ENCODE data around the gene ZBTB7C.

ZBTB7C gene

DNA sequence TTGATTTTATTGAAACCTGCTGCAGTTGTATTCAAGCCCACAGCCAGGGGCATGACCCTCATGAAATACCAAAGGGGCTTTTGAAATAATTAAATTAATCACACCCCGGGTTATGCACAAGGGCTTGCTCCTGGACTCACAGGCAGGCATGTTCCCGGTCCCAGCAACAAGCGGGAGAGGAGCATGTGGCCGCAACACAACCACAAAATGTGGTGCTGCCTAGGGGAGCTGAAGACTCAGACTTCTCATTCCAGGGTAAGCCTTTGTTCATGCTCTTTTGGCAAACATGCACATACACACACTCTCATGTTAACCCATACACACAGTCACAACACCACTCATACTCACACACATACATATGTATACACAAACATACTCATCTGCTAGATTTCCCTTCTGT, 245.1 kb downstream of the ZBTB7C start:
- no peak for DNase-seq (ENCODE audit: low spot score)

DNA sequence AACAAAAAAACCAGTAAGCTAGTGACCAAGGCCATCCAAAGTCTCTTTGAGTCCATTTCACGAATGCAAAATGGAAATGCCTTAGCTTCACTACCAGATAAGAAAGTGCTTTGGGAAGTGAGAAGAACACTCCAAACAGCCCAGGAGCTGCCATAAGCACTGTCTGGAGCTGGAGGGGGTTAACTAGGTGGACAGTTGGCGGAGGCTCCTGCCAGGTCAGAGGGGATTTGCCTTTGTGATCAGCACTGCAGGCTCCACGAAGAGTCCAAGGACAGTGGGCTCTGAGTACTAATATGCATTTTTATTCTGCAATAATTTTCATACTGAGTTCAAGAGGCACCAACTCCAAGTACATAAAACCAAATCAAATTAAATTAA, 245.5 kb downstream of the ZBTB7C start:
- DNase-seq (ENCODE audit: low spot score), result no peak

DNA sequence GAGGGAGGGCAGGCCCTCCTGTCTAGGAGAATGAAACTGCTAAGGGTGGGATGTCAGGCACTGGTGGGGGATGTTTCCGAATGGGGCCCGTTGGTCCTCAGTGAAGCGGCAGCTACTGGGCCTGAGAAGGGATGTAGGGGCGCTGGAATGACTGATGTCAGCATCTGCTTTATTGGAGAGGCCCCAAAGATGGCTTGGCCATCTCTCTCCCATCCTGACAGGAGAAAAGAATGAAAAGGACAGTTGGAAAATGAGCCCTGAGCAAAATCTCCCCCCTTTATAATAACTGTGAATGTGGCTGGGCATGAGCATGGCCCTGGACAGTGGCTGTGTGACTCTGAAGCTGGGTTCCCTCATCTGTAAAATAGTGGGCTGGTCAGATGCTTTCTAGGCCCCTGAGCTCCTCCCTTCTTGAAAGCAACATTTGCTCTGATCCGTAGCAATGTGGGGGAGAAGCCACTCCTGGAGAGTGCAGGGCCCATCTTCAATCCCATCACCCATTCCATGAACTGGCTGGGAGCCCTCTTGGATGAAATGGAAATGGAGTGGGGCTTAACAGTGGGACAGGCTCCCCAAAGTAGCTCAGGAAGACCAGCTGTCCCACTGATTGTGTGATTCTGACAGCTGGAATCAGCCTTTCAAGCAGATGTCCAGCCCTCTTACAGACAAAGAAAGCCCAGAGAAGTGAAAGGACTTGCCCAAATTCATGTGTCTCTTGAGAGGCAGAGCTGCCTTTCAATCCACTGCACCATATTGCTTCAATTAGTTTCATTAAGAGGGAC, 246.0 kb downstream of the ZBTB7C start:
- no peak for DNase-seq (ENCODE audit: low spot score)

DNA sequence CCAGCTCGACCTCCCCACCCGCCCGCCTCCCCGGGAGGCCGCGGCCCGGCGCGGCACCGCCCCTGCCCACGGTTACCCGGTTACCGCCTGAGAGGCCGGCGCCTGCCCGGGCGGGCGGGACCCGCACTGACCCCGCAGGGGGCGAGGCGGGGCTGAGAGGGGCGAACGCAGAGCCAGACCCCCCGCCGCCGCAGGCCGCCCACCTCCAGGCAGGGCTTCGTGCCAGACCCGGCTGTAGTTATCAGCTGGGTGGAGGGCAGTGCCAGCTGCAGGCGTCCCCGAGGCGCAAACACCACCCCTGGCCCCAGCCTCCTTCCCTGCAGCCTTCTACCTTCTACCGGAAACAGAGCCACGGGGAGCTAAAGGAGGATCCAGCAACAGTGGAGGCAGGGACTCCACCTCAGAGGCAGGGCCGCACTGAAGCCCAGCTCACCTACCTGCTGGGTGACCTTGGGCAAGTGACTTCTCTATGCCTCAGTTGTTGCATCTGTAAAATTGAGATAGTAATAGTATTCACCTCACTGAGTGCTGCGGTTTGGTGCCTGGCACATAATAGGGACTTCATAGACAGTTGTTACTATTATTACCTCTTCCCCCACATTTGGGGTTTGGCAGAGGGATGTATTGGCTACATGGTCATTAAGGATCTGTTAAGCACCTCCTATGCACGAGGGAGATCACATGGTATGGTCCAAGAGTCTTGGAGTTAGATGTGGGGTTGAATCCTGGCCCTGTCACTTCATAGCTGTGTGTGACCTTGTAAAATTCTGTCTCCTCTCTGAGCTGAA, 247.1 kb downstream of the ZBTB7C start:
- peak; percentile 30 for DNase-seq (ENCODE audit: low spot score)

DNA sequence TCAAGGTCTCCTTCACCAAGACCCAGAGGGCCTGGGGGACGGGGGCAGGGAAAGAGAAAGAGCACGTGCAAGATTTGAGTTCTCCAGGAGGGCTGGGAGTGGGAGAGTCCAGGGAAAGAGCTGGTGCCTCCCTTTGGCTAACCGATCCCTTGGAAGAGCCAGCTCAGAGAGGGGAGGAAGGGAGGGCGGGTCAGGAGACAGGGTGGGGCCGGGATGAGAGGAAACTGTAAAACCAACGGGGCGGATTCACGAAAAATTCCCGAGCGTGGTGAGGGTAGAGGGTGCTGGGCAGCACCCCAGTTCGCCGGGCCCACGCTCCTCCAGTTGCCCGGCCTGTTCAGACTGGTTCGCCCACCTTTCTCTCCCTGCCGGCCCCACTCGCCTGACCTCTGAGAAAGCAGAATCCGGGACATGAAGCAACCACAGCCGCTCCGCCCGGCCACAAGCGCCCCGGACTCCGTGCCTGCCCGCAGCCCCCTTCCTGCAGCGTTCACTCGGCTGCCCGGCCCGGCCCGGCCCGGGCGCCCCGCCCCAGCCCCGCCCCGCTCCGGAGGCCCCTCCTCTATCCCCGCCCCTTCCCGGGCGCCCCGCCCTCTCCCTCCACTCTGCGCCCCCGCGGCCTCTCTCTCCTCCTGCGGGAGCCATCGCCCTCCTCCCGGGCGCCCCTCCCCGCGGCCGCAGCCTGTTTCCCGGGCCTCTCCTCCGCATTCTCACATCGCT, 247.8 kb downstream of the ZBTB7C start:
- peak; percentile 78 for DNase-seq (ENCODE audit: low spot score)

DNA sequence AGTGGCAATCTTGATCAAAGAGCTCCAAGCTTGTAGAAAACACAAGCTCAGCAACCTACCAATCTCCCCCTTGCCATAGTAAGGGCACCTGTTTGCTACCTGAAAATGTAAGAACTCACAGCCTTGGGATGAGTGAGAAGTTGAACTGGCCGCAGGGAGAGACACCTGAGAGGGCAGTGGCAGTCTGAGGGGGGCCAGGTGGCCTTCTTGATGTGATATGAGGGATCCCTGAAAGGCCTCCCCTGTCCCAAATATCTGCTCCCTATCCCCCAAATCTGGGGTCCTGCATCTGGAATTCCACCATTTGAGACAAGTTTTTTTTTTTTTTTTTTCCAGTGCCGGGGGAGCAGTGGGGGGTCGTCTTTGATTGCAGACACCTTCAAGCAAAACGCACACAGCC, 248.6 kb downstream of the ZBTB7C start:
- DNase-seq (ENCODE audit: low spot score), result no peak

DNA sequence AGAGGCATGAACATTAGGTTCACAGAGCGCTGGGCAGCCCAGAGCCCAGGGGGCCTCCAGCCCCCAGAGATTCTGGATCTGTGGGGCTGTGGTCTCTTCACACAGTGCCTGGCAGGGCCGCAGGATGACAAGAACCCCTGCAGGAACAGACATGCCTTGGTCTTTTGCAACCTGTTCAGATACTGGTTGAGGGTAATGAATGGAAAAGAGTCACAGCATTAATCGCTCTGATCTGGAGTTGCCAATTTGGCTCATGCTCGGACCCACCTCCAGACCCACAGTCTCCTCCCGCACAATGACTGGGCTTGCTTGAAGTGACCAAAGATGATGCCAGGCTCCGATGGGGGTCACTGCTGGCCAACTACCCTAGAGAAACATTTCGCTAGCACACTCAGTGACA, 249.4 kb downstream of the ZBTB7C start:
- no peak for DNase-seq (ENCODE audit: low spot score)

DNA sequence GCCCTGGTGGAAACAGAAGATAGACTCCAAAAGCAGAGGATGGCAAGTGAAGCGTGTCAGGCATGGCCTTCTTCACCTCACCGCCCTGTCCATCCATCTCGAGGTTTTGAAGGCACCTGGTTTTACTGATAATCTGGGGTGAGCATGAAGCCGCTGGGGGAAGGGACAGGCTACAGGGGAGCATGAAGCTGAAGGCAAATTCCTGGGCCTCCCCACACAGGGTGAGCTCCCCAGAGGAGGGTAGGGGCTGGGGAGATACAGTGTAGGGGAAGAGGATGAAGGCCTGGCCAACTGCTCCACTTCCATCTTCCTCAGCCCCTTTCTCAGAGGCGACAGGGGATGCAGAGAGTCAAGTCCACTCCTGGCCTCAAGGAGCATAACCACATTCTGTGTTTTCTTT, 250.5 kb downstream of the ZBTB7C start:
- DNase-seq (ENCODE audit: low spot score), result no peak

DNA sequence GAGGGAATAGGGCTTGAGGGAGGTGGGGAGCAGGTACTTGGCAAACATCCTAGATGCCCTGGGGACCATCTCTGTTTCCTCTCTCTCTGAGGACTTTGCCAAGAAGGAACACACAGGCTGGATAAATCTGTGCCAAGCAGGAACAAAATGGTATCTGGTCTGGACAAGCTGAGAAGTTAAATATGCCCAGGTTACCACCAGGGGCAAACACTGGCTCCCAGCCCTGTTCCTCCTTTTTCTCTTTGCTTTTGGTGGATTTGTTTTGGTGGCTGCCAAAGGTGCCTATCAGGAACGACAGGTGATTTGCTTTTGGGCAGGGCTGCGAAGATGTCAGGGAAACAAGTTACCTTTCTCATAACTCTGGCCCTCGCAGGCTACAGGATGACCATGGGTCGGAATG, 251.2 kb downstream of the ZBTB7C start:
- no peak for DNase-seq (ENCODE audit: low spot score)

DNA sequence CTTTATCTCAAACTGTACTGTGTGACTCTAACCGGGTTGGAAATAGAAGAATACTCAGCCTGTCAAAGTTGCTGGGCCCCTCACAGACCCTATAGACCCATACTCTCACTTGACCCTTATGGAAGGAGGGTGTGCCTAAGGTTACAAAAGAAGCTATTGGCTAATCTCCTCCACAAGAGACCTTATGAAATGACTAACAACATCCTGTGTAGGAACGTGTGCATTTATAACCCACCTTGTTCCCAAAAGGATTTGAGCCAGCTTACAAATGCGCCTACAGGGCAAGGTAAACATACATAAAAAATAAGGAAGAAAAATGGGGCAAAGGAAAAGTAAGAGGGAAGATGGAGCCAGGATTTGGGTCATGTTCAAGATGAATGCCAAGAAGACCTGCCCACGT, 253.3 kb downstream of the ZBTB7C start:
- no peak for DNase-seq (ENCODE audit: low spot score)

DNA sequence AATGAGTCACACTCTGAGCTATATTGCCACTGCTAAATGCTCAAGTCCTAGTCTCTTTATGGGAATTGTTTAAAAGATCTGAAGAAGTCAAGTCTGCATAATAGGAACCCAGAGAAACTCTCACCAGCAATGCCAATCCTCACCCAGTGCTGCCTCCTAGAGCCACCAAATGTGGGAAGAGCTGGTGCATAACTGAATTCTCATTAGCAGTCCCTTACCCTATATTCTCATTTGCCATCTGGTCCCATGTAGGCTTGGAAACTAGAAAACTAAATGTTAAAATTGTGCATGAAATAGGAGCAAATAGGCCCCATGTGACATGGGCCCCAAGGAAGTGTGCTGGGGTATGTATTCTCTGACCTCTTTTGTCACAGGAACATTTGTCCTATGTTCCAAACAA, 254.4 kb downstream of the ZBTB7C start:
- DNase-seq (ENCODE audit: low spot score), result no peak

DNA sequence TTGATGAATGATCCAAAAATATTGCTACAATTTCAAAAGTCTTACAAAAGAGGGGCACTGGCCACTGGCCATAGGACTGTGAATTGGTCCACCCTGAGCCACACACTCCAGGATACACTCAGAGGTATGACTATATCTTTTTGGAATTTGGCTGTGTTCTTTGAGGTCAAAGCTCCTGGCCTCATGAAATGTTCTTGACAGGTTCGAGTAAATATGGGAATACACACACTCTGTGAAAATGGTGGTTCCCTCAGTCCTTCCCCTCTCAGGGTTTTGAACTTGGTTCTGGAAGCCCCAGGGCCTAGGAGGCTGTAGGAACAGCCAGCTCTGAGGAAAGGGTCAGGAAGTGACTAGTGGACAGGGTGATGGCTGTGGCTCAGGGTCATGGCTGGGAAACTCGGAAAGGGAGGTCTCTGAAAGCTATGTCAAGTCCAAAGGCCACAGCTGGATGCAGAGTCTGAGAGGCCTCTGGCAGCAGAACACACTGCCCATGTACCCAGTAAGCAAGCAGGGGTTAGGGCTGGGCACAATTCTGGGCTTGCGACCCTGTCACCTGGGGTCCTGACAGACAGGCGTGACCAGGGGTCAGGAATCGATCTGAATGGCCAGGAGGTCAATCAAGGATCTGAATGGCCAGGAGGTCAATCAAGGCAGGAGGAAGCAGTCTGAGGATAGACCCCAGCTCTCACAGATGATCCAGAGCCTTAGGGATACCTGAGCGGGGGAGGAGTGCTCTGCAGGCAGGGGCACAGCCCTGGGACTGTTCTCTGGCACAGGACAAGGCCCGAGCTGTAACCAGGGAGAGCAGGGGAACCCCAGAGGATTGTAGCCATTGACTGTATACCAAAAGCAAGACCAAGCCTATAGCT, 255.3 kb downstream of the ZBTB7C start:
- DNase-seq (ENCODE audit: low spot score), result no peak

DNA sequence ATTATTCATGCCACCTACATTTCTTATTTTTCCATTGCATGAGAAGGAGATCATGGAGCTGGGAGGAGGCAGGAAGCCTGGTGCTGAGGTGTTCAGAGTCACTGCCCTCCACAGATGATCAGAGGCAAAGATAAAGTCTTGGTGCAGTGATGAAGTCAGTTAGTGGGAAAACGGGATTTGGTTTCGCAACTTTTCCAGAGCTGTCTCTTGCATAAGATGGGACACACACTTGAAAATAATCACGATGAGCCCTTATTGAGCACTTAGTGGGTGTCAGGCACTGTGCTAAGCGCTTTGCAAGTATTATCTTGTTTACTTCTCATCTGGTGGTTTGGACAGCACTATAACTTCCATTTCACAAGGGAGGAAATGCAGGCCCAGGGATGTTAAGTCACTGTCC, 256.6 kb downstream of the ZBTB7C start:
- no peak for DNase-seq (ENCODE audit: low spot score)

DNA sequence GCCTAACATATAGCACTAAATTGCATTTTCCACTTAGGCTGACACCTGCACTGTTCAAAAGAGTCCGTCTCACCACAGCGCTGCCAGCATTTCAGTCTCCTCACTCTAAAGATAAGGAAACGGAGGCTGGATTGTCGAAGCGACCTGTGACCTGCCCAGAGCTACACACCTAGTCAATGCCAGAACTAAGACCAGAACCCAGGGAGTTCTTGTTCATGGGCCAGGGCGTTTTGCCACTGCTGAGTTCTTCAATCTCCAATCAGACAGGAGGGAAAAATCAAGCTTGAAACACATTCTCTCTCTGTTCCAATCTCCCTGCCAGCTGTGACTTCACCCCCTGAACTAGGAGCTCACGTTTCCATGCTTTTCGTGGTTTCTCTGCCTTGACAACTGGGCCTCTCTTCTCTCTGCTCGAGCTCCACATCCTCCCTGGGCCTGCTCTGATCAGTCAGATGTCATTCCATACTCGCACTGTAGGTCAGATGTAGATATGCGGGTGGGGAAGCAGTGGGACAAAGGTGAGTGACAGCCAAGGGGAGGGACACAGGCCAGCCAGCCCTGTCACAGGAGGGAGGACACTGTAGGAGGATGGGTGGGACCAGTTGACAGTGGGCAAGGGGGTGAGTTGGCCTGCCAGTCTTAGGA, 257.6 kb downstream of the ZBTB7C start:
- DNase-seq (ENCODE audit: low spot score), result no peak

DNA sequence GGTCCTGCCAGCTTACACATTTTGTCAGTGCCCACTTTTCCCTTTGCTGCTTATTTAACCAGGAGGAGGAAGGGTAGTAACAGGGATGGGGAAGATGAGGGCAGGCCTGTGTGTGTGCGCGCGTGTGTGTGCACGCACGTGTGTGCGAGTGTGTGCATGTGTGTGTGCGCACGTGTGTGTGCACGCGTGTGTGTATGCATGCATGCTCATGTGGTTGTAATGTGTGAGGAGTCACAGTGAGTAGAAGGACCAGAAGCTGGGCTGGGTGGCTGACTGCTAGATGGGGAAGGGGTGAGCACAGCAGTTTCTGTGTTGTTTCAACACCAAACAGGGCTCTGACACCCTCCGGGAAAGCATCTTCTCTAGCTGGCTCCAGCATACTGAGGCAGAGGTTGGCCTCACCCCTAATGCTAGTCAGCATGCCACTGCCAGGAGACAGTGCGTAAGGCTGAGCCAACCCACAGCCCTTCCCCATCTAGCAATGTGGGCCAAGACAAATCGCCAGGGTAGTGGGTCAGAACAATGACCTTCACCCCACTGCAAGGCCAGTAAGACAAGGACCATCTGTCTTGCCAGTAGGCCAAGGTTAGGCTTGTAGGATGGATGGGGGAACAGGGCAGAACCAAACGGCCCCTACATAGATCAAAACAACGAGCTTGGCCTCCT, 260.0 kb downstream of the ZBTB7C start:
- no peak for DNase-seq (ENCODE audit: low spot score)

DNA sequence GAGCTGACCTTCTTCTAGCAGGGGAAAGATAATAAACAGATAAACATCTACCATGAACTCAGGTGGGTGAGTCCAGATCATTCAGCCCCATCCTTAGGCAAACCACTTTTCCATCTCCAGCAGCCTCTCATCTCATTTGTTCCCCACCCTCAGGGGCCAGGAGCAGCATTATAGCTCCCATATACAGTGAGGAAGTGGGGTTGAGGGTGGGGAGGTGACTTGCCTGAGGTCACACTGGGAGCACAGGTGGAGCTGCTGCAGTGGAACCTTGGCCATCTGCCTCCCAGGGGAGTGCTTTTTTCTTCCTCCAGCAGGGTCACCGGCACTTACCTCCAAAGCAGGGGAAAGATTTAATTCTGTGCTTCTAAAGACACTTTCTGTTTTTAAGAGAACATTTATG, 266.2 kb downstream of the ZBTB7C start:
- no peak for DNase-seq (ENCODE audit: low spot score)

DNA sequence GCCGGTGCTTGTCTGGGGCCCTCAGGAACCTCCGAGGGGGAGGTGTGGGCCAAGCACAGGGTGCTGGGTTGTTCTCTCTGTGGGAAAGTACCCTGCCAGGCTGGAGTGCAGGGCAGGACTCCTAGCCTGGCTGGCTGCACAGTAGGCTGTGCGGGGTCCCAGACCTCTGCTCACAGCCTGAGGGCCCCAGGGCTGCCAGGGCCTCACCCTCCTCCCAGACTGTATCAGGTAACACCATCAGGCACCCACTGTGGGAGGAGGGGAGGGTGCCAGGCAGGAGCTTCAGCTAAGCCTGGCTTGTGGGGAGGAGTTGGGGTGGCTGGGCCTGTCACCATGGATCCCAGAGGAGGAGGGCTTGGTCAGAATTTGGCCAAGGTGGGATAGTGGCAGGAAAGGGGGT, 266.8 kb downstream of the ZBTB7C start:
- DNase-seq (ENCODE audit: low spot score), result no peak

DNA sequence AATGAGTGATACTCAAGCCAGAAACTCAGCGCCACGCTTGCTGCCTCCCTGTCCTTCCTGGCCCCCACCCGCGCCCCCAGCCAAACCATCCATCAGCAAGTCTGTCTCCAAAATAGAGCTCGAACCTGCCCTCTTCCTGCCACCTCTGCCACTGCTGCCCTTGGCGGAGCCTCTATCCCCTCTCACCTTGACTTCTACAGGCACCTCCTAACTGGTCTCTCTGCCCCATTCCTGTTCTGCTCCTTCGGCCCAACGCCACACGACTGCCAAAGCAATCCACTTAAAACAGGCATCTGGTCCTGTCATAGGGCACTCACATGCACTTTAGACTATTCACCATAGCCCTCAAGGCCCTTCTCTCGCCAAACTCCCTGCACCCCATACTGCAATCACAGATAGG, 268.5 kb downstream of the ZBTB7C start:
- DNase-seq (ENCODE audit: low spot score), result no peak

DNA sequence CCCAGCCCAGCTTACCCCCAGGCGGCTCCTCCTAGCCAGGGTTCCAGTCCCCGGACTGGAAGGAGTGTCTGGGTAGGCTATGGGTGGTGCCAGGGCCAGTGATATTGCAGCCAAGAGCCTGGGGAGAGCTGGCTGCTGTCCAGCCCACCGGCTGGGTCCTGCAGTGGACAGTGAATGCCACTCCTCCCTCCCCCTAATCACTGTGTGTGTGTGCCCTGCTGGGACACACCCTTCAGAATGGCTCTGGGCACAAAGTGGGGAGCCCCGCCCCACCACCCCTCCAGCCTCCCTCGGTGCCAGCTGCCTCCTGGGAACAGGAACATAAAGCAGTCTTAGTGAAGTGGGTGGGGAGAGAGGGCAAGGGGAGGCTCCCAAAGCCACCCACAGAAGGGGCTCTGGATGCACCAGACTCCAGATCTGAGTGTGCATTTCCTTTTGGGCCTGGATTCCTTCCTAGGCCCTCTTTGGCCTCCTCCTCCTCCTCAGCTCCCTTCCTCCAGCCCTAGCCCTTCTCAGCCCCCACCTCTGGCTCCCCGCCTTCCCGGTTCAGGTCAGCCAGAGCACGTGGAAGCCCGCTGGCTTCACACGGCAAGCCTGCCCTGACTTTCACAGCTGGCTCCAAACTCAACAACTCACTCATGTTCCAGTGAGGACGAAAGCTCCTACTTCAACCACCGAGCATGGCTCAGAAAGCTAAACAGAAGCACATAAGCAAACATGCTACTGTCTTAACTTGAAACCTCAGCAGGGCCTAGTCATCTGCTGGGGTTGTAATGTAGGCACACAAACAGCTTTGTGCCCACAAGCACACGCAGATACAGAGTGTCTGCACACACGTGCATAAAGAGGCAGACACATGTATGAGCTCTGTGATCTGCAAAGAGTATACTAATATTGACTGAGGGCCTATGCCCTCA, 269.5 kb downstream of the ZBTB7C start:
- peak; percentile 63 for DNase-seq (ENCODE audit: low spot score)
